M059J (cell line): ENCODE measurements around the gene MRPL11. TPM values are rescaled to one million over a fixed set of nuclear protein-coding genes. Genes with fewer than 3 reads are reported as not detected.
A peak's percentile ranks its signal among the peaks of the same experiment; 100 is the strongest.

ENCODE experiments used
- DNase-seq: peaks from one replicate; pipeline ENCODE4 v3.0.0-alpha.2; 2012; ENCODE audit warnings: low read depth
- total RNA-seq: library from RNA; depleted of rRNA; stranded (reverse); fragments of >200 nt; shearing (Covaris generic); gene quantifications from 2 replicates; pipeline ENCODE4 v1.2.3, GENCODE V29; 2014; rRNA removed

MRPL11 gene
- total RNA-seq, 1 experiment from 2014 or later = 80.2 TPM

- no peak for DNase-seq
Measured at GRCh38 chr11:66393954-66394353, 44.7 kb downstream of the MRPL11 start.

- no peak for DNase-seq
Measured at GRCh38 chr11:66391322-66391721, 47.3 kb downstream of the MRPL11 start.

GRCh38 chr11:66388780-66389386, 49.8 kb downstream of the MRPL11 start:
- DNase-seq = peak; percentile 83

GRCh38 chr11:66386171-66387069, 52.2 kb downstream of the MRPL11 start:
- DNase-seq = peak; percentile 79

Other genes starting within 250 kb of the MRPL11 start
- 15.1 and 17.6 TPM in 2 replicates for gene KLC2, start 181.1 kb downstream of the MRPL11 start, total RNA-seq
- 189 and 209 TPM in 2 replicates for gene RAB1B, start 170.2 kb downstream of the MRPL11 start, total RNA-seq
- gene CNIH2, start 160.7 kb downstream of the MRPL11 start, total RNA-seq = 2.0 and 3.4 TPM in 2 replicates
- gene YIF1A, start 149.7 kb downstream of the MRPL11 start, total RNA-seq = 197 and 221 TPM in 2 replicates
- not detected in 2 replicates for gene TMEM151A, start 147.0 kb downstream of the MRPL11 start, total RNA-seq
- gene CD248, start 121.8 kb downstream of the MRPL11 start, total RNA-seq = not detected in 2 replicates
- 13.5 and 19.6 TPM in 2 replicates for gene RIN1, start 102.4 kb downstream of the MRPL11 start, total RNA-seq
- gene BRMS1, start 93.7 kb downstream of the MRPL11 start, total RNA-seq = 80.9 and 93.6 TPM in 2 replicates
- 33.0 and 40.3 TPM in 2 replicates for gene B4GAT1, start 91.2 kb downstream of the MRPL11 start, total RNA-seq
- 1.6 and 6.1 TPM in 2 replicates for gene SLC29A2, start 67.1 kb downstream of the MRPL11 start, total RNA-seq
- gene NPAS4, start 17.8 kb downstream of the MRPL11 start, total RNA-seq = not detected in 2 replicates
- 8.7 and 11.9 TPM in 2 replicates for gene PELI3, start 28.1 kb upstream of the MRPL11 start, total RNA-seq
- gene DPP3, start 41.6 kb upstream of the MRPL11 start, total RNA-seq = 60.3 and 106 TPM in 2 replicates
- gene BBS1, start 71.8 kb upstream of the MRPL11 start, total RNA-seq = 24.6 and 34.3 TPM in 2 replicates
- gene ZDHHC24, start 107.2 kb upstream of the MRPL11 start, total RNA-seq = 28.2 and 36.2 TPM in 2 replicates
- not detected in 2 replicates for gene ACTN3, start 108.1 kb upstream of the MRPL11 start, total RNA-seq
- gene CTSF, start 129.8 kb upstream of the MRPL11 start, total RNA-seq = 22.9 and 28.4 TPM in 2 replicates
- gene CCDC87, start 154.2 kb upstream of the MRPL11 start, total RNA-seq = 0.17 TPM in 1 of 2 replicates, not detected in the other
- 19.4 and 20.0 TPM in 2 replicates for gene CCS, start 154.3 kb upstream of the MRPL11 start, total RNA-seq
- gene RBM14, start 177.8 kb upstream of the MRPL11 start, total RNA-seq = 29.6 and 53.4 TPM in 2 replicates
- 93.6 and 126 TPM in 2 replicates for gene RBM4, start 199.9 kb upstream of the MRPL11 start, total RNA-seq
- 25.7 and 27.3 TPM in 2 replicates for gene RBM4B, start 239.0 kb upstream of the MRPL11 start, total RNA-seq